GM19463 (cell line): ENCODE measurements around the gene TTK.
"Not testable (repeated sequence)": the region's sequence is repeated elsewhere in the genome, so short reads cannot be mapped to it uniquely, and the experiment has no call there.

Experiments used
- ATAC-seq: cut with Tn5 transposase; IDR thresholded peaks from one replicate; pipeline ENCODE4 v1.9.1; 2021; ENCODE audit warnings: mild to moderate bottlenecking, moderate library complexity; ENCODE audit not compliant: unreplicated experiment

TTK gene

GRCh38 chr6:80021131-80021530 lies 16.7 kb downstream of the TTK start:
- ATAC-seq: no peak

GRCh38 chr6:80021591-80021990 lies 17.1 kb downstream of the TTK start:
- ATAC-seq: no peak

- no peak for ATAC-seq
Observed at GRCh38 chr6:80022803-80023202, 18.4 kb downstream of the TTK start.

- ATAC-seq: no peak
Observed at GRCh38 chr6:80028589-80028988, 24.1 kb downstream of the TTK start.

- peak; percentile 96 for ATAC-seq
Observed at GRCh38 chr6:80029470-80029869, 25.0 kb downstream of the TTK start.

- not testable (repeated sequence) for ATAC-seq
Observed at GRCh38 chr6:80048220-80048619, 43.8 kb downstream of the TTK start.

GRCh38 chr6:80060774-80061173 lies 56.3 kb downstream of the TTK start:
- ATAC-seq: no peak

GRCh38 chr6:80068146-80068545 lies 63.7 kb downstream of the TTK start:
- ATAC-seq: not testable (repeated sequence)

- ATAC-seq: not testable (repeated sequence)
Observed at GRCh38 chr6:80070431-80070830, 66.0 kb downstream of the TTK start.

GRCh38 chr6:80077067-80077466 lies 72.6 kb downstream of the TTK start:
- ATAC-seq: no peak

GRCh38 chr6:80088637-80089036 lies 84.2 kb downstream of the TTK start:
- ATAC-seq: no peak

GRCh38 chr6:80091506-80091905 lies 87.1 kb downstream of the TTK start:
- ATAC-seq: no peak
